HG03060 (cell line): ENCODE results near the gene FRMD4A.
"Not testable (repeated sequence)": the region's sequence is repeated elsewhere in the genome, so short reads cannot be mapped to it uniquely, and the experiment has no call there.

Experiments used
- ATAC-seq: cut with Tn5 transposase; IDR thresholded peaks from one replicate; pipeline ENCODE4 v1.9.1; 2021; ENCODE audit warnings: low read depth, moderate number of reproducible peaks; ENCODE audit not compliant: unreplicated experiment

Gene FRMD4A

DNA sequence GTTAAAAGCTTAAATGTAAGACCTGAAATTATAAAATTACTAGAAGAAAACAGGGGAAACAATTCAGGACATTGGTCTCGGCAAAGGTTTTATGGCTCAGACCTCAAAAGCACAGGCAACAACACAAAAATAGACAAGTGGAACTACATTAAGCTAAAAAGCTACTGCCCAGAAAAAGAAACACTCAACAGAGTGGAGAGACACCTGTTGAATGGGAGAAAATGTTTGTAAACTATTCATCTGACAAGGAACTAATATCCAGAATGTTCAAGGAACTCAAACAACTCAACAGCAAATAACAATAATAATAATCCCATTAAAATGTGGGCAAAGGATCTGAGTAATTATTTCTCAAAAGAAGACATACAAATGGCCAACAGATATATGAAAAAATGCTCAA is 170.4 kb downstream of the FRMD4A start:
- ATAC-seq = no peak

DNA sequence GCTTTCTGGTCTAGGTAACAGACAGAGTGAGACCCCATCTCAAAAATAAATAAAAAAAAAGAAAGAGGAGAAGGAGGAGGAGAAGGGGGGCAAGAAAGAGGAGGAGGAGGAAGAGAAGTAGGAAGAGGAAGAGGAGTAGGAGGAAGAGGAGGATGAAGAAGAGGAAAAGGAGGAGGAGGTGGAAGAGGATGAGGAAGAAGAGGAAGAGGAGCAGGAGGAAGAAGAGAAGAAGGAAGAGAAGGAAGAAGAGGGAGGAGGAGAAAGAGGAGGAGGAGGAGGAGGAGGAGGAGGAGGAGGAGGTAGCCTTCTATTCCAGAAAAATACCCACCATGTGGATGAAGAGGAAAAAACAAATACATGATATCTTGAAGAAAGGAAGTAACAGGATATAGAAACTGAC is 172.1 kb downstream of the FRMD4A start:
- ATAC-seq = no peak

DNA sequence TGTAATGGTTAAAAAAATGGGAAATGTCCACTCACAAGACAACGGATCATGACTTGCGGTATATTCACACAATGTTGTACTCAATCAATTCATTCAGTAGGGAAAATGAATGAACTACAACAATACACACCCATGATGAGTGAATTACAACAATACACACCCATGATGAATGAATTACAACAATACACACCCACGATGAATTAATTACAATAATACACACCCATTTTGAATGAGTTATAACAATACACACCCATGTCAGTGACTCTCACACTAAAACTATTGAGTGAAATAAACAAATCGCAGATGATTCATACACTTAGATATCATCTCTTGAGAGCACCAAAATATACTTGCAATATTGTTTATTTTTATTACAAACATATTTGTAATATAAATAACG is 174.6 kb downstream of the FRMD4A start:
- ATAC-seq = no peak

DNA sequence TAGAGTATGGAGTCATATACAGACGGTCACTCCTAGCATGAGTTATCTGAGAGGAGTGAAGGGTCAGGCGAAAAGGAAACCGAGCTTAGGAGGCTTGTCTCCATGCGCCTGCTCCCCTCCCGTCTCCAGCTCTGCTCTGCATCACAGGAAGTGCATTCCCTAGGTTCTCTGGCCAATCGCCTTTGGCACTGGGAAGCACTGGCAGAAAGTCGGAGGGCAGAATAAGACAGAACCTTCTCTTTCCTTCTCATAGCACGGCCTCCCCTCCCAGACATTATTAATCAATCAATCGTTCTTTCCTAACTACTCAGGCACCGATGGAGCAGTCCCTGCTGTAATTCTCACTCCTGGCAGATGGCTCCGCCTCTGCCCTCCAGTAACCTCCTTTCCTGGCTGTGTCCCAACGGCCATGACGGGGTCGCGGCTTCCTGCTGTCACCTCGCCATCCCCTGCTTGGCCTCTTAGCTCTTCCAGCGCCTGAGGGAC is 177.1 kb downstream of the FRMD4A start:
- ATAC-seq = no peak

DNA sequence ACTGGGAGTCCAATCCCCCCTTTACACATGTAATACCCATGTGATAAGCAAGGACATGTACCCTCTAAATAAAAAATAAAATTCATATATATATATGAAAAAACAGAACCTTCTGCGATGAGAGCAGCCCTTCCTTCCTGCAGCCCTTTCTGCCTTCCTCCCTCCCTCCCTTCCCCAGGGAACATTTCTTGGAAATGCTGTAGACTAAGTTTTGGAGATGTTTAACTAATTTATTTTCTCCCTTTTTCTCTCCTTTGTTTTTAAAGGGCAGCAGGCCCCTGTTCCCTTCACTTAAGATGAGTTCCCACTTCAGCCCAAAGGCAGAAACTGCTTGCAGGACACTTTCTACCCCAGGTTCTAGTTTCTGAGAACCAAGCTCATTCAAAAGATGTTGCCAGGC is 179.2 kb downstream of the FRMD4A start:
- no peak for ATAC-seq

DNA sequence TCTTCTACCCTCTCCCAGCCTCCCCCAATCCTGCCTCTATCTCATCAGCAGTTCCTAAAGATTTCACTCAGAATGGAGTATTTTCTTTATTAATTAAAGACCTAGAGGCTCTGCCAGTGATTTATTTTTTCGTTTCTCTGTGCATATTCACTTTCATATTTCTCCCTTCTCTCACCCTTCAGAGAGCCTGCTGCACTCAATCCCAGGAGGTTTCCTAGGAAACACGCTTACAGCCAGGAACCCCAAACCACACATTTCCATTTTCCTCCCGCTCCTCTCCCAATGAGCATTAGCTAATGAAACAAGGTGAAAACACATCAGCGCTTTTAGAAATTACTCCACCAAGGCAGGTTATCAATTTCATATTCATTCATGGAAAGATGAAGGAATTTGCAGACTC is 180.2 kb downstream of the FRMD4A start:
- ATAC-seq = no peak

DNA sequence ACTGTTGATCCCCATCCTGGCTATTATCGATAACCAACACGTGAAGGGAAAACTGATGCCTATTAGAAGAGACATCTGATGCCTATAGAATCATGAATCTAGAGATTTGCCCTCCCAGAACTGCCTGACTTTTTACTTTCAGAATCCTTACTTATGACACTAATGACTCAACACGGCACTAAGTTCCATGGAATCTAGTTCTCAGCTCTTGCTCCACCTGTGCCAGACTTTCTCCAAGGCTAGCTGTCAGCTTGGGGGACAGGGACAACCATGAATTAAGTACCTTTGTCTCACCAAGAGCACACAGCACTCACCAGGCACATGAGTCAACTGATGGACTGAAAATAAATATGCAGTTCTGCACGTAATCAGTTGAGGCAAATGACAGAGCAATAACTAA is 184.2 kb downstream of the FRMD4A start:
- ATAC-seq = no peak

DNA sequence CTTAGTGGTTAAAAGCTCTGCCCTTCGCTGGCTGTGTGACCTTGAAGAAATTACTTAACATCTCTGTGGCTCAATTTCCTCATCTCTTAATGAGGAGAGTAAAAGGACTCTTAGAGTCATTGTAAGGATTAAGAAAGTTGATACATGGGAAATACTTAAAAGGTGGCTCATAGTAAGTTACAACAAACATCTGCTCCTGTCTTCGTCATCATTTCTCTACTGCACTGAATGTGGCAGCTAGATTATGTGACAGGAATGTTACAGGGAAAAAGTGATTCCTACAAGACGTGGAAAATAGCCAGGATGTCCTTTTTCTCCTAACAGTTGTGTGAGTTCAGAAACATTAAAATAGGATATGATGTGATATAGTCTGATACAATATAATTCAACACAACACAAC is 184.7 kb downstream of the FRMD4A start:
- no peak for ATAC-seq

DNA sequence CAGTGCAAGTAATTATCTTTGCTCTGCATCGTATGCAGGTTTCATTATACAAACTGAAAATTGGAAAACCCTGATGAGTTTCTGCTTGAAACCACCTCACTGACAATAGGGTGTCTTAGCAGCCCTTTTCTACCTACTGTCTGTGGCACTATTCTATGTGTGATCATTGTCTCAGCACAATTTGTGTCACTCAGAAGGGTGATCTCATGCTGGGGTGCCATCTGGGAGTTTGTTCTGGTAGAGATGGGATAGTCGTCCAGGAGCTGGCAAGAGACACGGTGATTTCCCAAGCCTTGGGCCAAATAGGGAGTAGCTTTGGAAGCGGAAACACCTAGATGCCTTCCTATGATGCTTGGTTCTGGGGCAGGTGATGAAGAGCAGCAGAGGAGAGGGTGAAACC is 186.3 kb downstream of the FRMD4A start:
- ATAC-seq = no peak

DNA sequence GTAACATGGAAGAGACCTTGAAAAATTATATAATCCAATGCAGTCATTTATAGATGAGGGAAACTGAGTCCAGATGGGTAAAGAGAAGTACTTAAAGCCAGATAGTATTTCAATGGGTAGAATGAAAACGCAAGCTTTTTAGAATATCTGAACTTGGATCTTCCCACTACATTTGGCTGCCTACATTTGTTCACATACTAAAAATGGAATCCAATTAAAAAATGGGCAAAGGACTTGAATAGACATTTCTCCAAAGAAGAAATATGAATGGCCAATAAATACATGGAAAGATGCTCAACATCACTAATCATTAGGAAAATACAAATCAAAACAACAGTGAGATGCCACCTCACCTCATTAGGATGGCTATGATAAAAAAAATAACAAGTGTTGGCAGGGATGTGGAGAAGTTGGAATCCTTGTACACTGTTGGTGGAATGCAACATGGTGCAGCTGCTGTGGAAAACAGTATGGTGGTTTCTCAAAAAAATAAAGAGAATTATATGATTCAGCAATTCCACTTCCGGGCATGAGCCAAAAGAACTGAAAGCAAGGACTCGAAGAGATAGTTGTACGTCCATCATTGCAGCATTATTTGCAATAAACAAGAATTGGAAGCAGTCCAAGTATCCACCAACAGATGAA is 188.0 kb downstream of the FRMD4A start:
- ATAC-seq = no peak

DNA sequence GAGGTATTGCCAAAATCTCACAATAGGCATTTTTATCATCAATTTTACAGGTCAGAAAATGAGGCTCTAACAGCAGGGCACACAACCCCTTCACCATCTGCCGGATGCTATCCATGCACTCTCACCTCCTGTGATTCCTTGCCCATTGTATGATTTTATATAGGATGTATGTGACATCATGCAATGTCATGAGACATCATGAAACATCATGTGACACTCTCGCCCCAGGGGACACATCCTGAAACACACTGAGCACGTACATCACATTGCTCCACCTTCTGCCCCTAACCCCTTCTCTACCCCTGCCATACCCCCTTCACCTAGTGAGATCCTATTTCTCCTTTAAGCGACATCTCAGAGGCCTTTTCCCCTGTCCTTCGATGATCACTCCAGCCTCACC is 189.4 kb downstream of the FRMD4A start:
- ATAC-seq = no peak

DNA sequence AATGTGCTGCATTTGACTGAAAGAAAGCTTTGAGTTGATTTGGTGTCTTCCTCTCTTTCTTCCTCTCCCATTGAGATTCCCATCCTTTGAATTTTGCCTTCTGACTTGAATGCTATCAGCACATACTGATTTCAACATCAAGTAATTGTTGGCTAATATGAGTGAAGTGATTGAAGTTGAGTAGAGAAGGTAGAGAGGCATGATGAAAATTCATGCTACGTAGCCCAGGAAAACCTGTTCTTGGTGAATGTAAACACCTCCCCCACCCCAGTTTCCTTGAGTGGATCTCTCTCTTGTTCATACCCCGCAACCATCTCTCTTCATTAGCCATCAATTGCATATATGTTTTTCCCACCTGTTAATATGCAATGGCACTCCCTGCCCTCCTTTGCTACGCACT is 193.3 kb downstream of the FRMD4A start:
- ATAC-seq = no peak

DNA sequence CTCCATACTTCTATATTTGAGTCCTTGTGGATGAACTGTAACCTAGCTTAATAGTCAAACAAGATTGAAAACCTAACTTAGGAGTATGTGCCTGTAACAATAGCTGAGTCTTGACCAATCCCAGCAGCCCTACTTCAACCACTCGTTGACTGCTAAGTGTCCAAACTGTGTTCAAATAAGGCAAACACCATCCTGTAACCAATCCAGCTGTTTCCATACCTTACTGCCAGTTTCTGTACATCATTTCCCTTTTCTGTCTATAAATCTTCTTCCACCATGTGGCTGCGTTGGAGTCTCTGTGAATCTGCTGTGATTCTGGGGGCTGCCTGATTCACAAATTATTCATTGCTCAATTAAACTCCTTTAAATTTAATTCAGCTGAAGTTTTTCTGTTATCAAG is 195.5 kb downstream of the FRMD4A start:
- ATAC-seq = not testable (repeated sequence)

DNA sequence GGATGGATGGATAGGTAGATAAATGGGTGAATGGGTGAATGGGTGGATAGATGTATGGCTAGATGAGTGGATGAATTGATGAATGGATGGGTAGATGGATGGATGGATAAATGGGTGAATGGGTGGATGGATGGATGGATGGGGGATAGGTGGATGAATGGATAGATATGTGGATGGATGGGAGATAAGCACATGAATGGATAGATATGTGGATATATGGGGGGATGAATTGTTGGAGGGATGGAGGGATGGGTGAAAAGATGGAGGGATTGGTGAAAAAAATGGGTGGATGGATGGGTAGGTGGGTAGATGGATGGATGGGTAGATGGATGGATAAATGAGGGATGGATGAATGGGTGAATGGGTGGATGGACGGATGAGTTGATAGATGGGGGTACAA is 196.4 kb downstream of the FRMD4A start:
- ATAC-seq = no peak

DNA sequence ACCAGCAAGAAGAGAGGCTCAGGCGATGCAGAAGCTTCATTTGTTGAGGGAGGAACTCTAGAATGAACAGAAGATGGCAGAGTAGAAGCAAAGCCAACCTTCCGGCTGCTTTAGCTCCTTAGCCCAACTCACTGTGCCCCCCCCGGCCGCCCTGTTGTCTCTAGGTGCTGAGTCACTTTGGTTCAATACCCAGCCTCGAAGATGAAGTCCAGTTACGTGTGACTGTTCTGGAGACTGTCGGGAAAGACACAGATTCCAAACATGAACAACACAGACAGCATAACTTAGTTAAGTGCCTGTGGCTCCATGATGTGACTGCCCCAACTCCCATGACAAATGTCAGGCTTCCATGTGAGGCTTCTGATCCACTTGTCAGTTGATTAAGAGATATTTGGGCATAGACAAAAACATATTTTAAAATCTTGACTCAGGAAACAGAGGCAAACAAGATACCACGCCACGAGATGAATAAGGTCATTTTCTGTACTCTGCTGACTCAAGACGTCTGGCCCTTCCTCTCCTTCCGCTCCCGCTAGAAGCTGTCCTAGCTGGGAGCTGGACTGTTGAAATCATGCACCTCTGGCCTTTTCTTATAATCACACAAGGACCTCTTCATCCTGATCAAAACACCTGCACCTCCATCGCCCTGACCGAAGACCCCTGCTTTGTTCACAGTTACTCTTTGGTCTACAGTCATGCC is 199.3 kb downstream of the FRMD4A start:
- no peak for ATAC-seq

DNA sequence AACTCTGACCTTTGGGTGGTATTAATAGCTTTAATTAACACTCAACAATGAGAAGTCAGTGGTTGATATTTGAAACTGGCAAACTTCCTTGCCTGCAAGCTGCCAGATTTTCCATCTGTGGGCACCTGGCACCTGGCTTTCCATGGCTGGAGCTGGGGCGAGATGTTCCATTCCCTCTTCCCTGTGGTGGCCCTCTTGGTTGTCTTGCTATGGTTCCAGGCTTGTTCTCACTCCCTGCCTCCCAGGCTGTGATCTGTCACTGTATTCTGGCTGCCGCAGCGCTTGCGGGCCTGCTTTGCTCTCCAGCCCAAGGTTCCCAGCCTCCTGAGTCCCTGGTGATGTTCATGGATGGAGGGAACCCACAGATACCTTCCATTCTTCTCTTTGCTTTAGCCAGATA is 201.0 kb downstream of the FRMD4A start:
- ATAC-seq = no peak

DNA sequence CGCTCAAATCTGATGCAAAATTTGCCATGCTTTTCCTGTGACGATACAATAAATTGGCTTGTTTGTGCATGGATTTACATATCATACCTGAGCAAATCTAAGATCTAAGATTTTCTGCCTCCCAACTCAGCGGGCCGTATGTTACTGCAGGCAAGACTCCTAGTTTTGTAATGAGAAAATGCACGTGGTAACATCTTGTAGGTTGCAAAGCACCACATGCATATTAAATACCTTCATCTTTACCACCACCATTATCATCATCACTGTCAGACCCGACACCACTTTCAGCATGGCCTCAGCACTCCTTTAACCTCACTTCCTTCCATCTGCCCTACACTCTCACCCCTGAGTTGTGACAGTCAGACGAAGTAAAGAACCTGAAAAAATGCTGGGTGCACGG is 202.2 kb downstream of the FRMD4A start:
- ATAC-seq = no peak

DNA sequence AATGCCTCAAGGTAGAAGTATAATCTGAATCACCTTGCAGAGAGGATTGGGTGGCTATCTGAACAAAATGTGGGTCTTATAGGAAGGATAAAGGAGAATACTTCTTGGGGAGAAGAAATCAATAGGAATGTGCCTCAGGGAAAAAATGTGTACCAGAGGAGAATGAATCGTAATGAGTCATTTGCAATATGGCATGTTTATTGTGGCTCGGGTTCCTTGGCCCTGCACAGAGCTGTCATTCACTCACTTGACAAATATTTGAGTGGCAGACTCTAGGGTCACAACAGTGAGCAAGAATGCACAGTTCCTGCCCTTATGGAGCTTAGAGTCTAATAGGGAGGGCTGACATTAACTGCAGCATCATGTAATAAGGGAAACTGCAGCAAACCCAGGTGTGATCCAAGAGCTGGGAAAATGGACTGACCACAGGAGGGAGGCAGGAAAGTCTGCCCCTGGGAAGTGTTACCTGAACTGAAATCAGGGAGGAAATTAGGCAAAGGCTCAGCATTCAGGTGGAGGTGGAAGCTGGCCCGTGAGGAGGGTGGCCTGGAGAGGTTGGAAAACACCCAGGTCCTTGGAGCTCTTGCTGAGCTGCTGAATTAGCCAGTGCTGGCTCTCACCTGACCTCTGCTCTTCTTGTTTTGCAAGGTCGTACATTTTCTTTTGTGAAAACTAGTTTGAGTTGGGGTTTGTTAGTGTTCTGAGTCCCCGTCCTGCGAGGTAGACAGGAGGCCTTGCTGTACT is 203.9 kb downstream of the FRMD4A start:
- no peak for ATAC-seq

DNA sequence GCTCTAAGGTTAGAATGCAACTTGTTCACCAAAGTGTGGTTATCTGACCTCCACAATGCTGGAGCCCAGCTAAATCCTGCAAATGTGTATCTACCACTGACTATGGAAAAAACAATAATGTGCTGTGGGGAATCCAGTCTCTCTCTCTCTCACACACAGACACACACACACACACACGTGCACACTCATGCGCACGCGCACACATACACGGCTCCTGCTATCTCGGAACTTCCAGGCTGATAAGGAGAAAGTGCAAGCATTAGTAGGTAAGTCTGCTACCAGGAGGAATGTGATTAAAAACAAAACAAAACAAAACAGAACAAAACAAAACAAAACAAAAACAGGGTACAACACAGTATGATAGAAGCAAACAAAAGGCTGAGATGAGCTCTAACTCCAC is 205.2 kb downstream of the FRMD4A start:
- no peak for ATAC-seq

DNA sequence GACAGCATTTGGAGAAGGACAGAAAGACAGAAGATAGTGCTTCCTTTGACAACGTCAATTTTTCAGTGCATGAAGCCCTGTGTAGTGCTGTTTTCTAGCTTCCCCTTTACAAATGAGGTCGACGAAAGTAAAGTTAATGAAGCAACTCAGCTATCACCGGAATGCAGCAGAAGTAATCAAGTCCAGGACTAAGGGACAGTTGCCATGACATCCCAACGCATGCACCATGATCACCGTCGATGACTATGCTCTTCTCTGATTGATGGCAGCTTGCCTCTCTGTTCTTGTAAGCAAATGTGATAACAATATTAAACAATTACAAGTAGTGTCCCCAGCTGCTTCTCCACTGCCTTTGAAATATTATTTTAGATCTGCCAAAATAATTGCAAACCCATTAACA is 205.8 kb downstream of the FRMD4A start:
- no peak for ATAC-seq

DNA sequence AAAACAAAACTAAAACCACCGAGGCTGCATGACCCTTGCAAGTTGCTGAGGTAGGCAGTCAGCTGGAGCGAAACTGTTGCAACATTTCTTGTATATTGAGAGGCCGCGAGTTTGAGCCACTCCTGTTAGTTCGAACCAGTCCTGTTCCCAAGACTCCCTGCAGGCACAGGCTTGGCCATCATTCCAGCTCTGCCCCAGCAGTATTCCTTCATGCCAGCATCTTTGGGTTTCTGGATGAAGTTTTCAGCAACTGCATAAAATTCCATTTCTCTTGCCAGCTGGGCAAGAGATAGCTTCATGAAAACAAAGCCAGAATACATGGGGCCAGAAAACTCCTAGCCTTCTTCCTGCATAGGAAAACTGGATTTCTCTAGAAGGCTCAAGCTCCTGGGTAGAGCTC is 207.6 kb downstream of the FRMD4A start:
- ATAC-seq = no peak

DNA sequence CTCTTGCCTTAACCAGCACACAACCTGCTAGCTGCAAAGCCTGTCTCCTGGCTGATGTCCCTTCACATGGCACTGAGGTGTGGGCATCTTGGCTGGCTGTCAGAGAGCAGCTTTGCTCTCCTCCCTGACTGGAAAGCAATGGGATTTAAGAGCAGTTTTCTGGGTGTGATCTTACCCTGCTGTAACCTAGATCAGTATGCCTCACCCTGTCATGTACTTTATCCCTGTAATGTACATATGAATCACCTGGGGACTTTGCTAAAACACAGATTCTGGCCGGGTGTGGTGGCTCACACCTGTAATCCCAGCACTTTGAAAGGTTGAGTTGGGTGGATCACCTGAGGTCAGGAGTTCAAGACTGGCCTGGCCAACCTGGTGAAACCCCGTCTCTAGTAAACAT is 209.9 kb downstream of the FRMD4A start:
- ATAC-seq = no peak
